ENCODE measurements around the gene CDH20. TPM values are rescaled to one million over a fixed set of nuclear protein-coding genes. Genes with fewer than 3 reads are reported as not detected.

CDH20 gene
- total RNA-seq, 1 donor from 2014 or later = 0.63 TPM

GRCh38 chr18:61570070-61570469 lies 236.8 kb downstream of the CDH20 start:
- DNase-seq (ENCODE audit: low read depth, low spot score) = no peak
- Mint-ChIP-seq H3K27me3 (ENCODE audit: low read depth) (peaks cover 2% of the 10 kb centered on the region), H3K9me3 (peaks cover 15% of the 10 kb centered on the region), H3K27ac (ENCODE audit: unreplicated experiment) (no peak overlapping the region), H3K4me1 (no peaks in the 10 kb centered on the region), H3K4me3 (no peak overlapping the region), H3K36me3 (ENCODE audit: low read depth) (peaks cover 6% of the 10 kb centered on the region)
- TF ChIP-seq CTCF (conservative IDR thresholded peaks at IDR 0.05) = no peak

- no peak for TF ChIP-seq CTCF (conservative IDR thresholded peaks at IDR 0.05)
- Mint-ChIP-seq H3K27ac (ENCODE audit: unreplicated experiment) (no peak overlapping the region), H3K27me3 (ENCODE audit: low read depth) (no peaks in the 10 kb centered on the region), H3K4me1 (no peaks in the 10 kb centered on the region), H3K36me3 (ENCODE audit: low read depth) (peaks cover 6% of the 10 kb centered on the region), H3K9me3 (peaks cover 12% of the 10 kb centered on the region), H3K4me3 (no peak overlapping the region)
- no peak for DNase-seq (ENCODE audit: low read depth, low spot score)
Observed at GRCh38 chr18:61572084-61572655, 238.9 kb downstream of the CDH20 start.

- Mint-ChIP-seq H3K4me1 (no peaks in the 10 kb centered on the region), H3K9me3 (peaks cover 12% of the 10 kb centered on the region), H3K36me3 (ENCODE audit: low read depth) (peaks cover 6% of the 10 kb centered on the region), H3K27ac (ENCODE audit: unreplicated experiment) (no peak overlapping the region), H3K27me3 (ENCODE audit: low read depth) (no peaks in the 10 kb centered on the region), H3K4me3 (no peak overlapping the region)
- DNase-seq (ENCODE audit: low read depth, low spot score) = no peak
- no peak for TF ChIP-seq CTCF (conservative IDR thresholded peaks at IDR 0.05)
Observed at GRCh38 chr18:61572871-61573270, 239.6 kb downstream of the CDH20 start.

GRCh38 chr18:61574665-61575064 lies 241.4 kb downstream of the CDH20 start:
- Mint-ChIP-seq H3K4me1 (no peaks in the 10 kb centered on the region), H3K27ac (ENCODE audit: unreplicated experiment) (no peak overlapping the region)

GRCh38 chr18:61575419-61575818 lies 242.2 kb downstream of the CDH20 start:
- H3K4me3 Mint-ChIP-seq = no peak overlapping the region
- H3K27me3 Mint-ChIP-seq (ENCODE audit: low read depth) = no peaks in the 10 kb centered on the region
- H3K27ac Mint-ChIP-seq (ENCODE audit: unreplicated experiment) = no peak overlapping the region
- no peak for DNase-seq (ENCODE audit: low read depth, low spot score)
- no peaks in the 10 kb centered on the region for H3K4me1 Mint-ChIP-seq
- H3K36me3 Mint-ChIP-seq (ENCODE audit: low read depth) = no peaks in the 10 kb centered on the region
- H3K9me3 Mint-ChIP-seq = peaks cover 8% of the 10 kb centered on the region
- no peak for TF ChIP-seq CTCF (conservative IDR thresholded peaks at IDR 0.05)

More at GRCh38 chr18:61574665-61575064, 241.4 kb downstream of the CDH20 start:
- TF ChIP-seq CTCF (conservative IDR thresholded peaks at IDR 0.05) = no peak
- peaks cover 8% of the 10 kb centered on the region for H3K9me3 Mint-ChIP-seq
- no peak for DNase-seq (ENCODE audit: low read depth, low spot score)
- no peak overlapping the region for H3K4me3 Mint-ChIP-seq
- no peaks in the 10 kb centered on the region for H3K27me3 Mint-ChIP-seq (ENCODE audit: low read depth)
- H3K36me3 Mint-ChIP-seq (ENCODE audit: low read depth) = no peaks in the 10 kb centered on the region

Data from neural crest cell (in vitro differentiated cells).